Loucy (cell line): ENCODE results near the gene SDK2.

Experiments used
- H2AFZ ChIP-seq: fragments of 200-600 bp; sonication (generic); 2 replicates; pipeline ENCODE4 v1.6.0; 2016; ENCODE audit warnings: antibody characterized with exemption, mild to moderate bottlenecking, low read length, moderate library complexity
- H3F3A ChIP-seq: fragments of 200-600 bp; 2 replicates; pipeline ENCODE4 v1.6.0; 2016; ENCODE audit warnings: antibody characterized with exemption, low read depth, mild to moderate bottlenecking
- H3K27me3 ChIP-seq: fragments of 200-600 bp; sonication (generic); 2 replicates; pipeline ENCODE4 v1.6.1; 2014; ENCODE audit warnings: low read length, mild to moderate bottlenecking; ENCODE audit not compliant: insufficient read depth, poor library complexity, severe bottlenecking
- H3K36me3 ChIP-seq: fragments of 200-600 bp; sonication (generic); 2 replicates; pipeline ENCODE4 v1.6.1; 2016; ENCODE audit warnings: low read length; ENCODE audit not compliant: insufficient read depth
- H3K4me1 ChIP-seq: fragments of 200-600 bp; sonication (generic); 2 replicates; pipeline ENCODE4 v1.5.1; 2014; ENCODE audit warnings: low read length, mild to moderate bottlenecking; ENCODE audit not compliant: insufficient read depth, poor library complexity, severe bottlenecking
- H3K4me2 ChIP-seq: fragments of 200-600 bp; sonication (generic); 2 replicates; pipeline ENCODE4 v1.6.0; 2014; ENCODE audit warnings: antibody characterized with exemption, low read length, low read depth, mild to moderate bottlenecking; ENCODE audit not compliant: poor library complexity, severe bottlenecking
- H3K4me3 ChIP-seq: fragments of 200-600 bp; sonication (generic); 2 replicates; pipeline ENCODE4 v1.5.1; 2014; ENCODE audit warnings: low read length, mild to moderate bottlenecking, mixed read lengths; ENCODE audit not compliant: poor library complexity, severe bottlenecking
- H3K79me2 ChIP-seq: fragments of 200-600 bp; sonication (generic); 2 replicates; pipeline ENCODE4 v1.6.1; 2014; ENCODE audit warnings: low read length; ENCODE audit not compliant: insufficient read depth
- H3K9ac ChIP-seq: fragments of 200-600 bp; sonication (generic); 2 replicates; pipeline ENCODE4 v1.6.0; 2014; ENCODE audit warnings: mild to moderate bottlenecking, low read depth, low read length, moderate library complexity; ENCODE audit not compliant: poor library complexity, severe bottlenecking
- H3K9me2 ChIP-seq: fragments of 200-600 bp; sonication (generic); replicated peaks from 2 replicates; pipeline ENCODE4 v1.6.1; 2016; ENCODE audit warnings: low read depth, low read length, mixed read lengths
- H3K9me3 ChIP-seq: fragments of 200-600 bp; sonication (generic); 2 replicates; pipeline ENCODE4 v1.6.1; 2014; ENCODE audit warnings: mild to moderate bottlenecking, antibody characterized with exemption, low read length, low read depth; ENCODE audit not compliant: insufficient read depth
- H4K20me1 ChIP-seq: fragments of 200-600 bp; sonication (generic); 2 replicates; pipeline ENCODE4 v1.6.0; 2014; ENCODE audit warnings: antibody characterized with exemption, low read length, mild to moderate bottlenecking; ENCODE audit not compliant: insufficient read depth, poor library complexity, severe bottlenecking
- CTCF ChIP-seq: fragments of 200-600 bp; sonication (generic); conservative IDR thresholded peaks from 2 replicates; pipeline ENCODE4 v1.5.1; 2014; ENCODE audit warnings: mild to moderate bottlenecking, antibody characterized with exemption, low read length
- EZH2phosphoT487 ChIP-seq: fragments of 200-600 bp; IDR thresholded peaks from 2 replicates; pipeline ENCODE4 v1.6.1; 2018; ENCODE audit warnings: antibody characterized with exemption, mild to moderate bottlenecking, moderate library complexity, borderline replicate concordance

The SDK2 gene

GRCh38 chr17:73397856-73398540, 246.2 kb downstream of the SDK2 start:
- no peaks in the 10 kb centered on the region for H3K9me3 ChIP-seq
- no peak overlapping the region for H3K4me2 ChIP-seq
- H3K9me2 ChIP-seq: no peaks in the 10 kb centered on the region
- no peaks in the 10 kb centered on the region for H3K27me3 ChIP-seq
- no peak for TF ChIP-seq CTCF
- no peak for TF ChIP-seq EZH2phosphoT487
- no peak overlapping the region for H3K9ac ChIP-seq
- no peaks in the 10 kb centered on the region for H3K4me1 ChIP-seq
- H4K20me1 ChIP-seq: no peaks in the 10 kb centered on the region
- no peaks in the 10 kb centered on the region for H3K79me2 ChIP-seq
- no peak overlapping the region for H3K4me3 ChIP-seq
- H2AFZ ChIP-seq: no peak overlapping the region
- H3K36me3 ChIP-seq: peaks cover 38% of the 10 kb centered on the region; the same call in 1 of the 2 replicates
- no peaks in the 10 kb centered on the region for H3F3A ChIP-seq

GRCh38 chr17:73397278-73397826, 246.9 kb downstream of the SDK2 start:
- Histone ChIP-seq H3F3A (no peaks in the 10 kb centered on the region), H3K27me3 (no peaks in the 10 kb centered on the region), H3K9ac (no peak overlapping the region), H4K20me1 (no peaks in the 10 kb centered on the region), H3K4me1 (no peaks in the 10 kb centered on the region), H3K79me2 (no peaks in the 10 kb centered on the region), H3K4me3 (no peak overlapping the region), H2AFZ (no peak overlapping the region), H3K9me3 (no peaks in the 10 kb centered on the region), H3K4me2 (no peak overlapping the region), H3K9me2 (no peaks in the 10 kb centered on the region), H3K36me3 (peaks cover 38% of the 10 kb centered on the region; the same call in 1 of the 2 replicates)
- TF ChIP-seq CTCF (no peak), EZH2phosphoT487 (no peak)

- Histone ChIP-seq H2AFZ (no peak overlapping the region), H3K4me2 (no peak overlapping the region), H3K79me2 (no peaks in the 10 kb centered on the region), H3K9ac (no peak overlapping the region), H4K20me1 (no peaks in the 10 kb centered on the region), H3K4me3 (no peak overlapping the region), H3F3A (no peaks in the 10 kb centered on the region), H3K9me3 (no peaks in the 10 kb centered on the region), H3K4me1 (no peaks in the 10 kb centered on the region), H3K36me3 (peaks cover 38% of the 10 kb centered on the region; the same call in 1 of the 2 replicates), H3K9me2 (no peaks in the 10 kb centered on the region), H3K27me3 (no peaks in the 10 kb centered on the region)
- TF ChIP-seq EZH2phosphoT487: no peak
Measured at GRCh38 chr17:73396431-73397277, 247.6 kb downstream of the SDK2 start.
